Retina (tissue), 1 donor: ENCODE results near the gene SPDEF.

ENCODE experiments used
- DNase-seq: peaks from one replicate; pipeline ENCODE4 v3.0.0-alpha.2; 2016

SPDEF gene

GRCh38 chr6:34526241-34526972 is 29.7 kb downstream of the SPDEF start:
- DNase-seq = peak; percentile 42

GRCh38 chr6:34525431-34526175 is 30.5 kb downstream of the SPDEF start:
- peak; percentile 65 for DNase-seq

- no peak for DNase-seq
Measured at GRCh38 chr6:34524971-34525370, 31.2 kb downstream of the SPDEF start.

- no peak for DNase-seq
Measured at GRCh38 chr6:34524499-34524898, 31.6 kb downstream of the SPDEF start.

- no peak for DNase-seq
Measured at GRCh38 chr6:34523441-34524206, 32.5 kb downstream of the SPDEF start.

GRCh38 chr6:34522761-34523160 is 33.4 kb downstream of the SPDEF start:
- no peak for DNase-seq

GRCh38 chr6:34521463-34522285 is 34.5 kb downstream of the SPDEF start:
- DNase-seq = no peak

- no peak for DNase-seq
Measured at GRCh38 chr6:34520645-34521462, 35.3 kb downstream of the SPDEF start.

GRCh38 chr6:34519971-34520644 is 36.0 kb downstream of the SPDEF start:
- DNase-seq = no peak

- no peak for DNase-seq
Measured at GRCh38 chr6:34518669-34519365, 37.3 kb downstream of the SPDEF start.

- DNase-seq = no peak
Measured at GRCh38 chr6:34517966-34518365, 38.2 kb downstream of the SPDEF start.

GRCh38 chr6:34517461-34517881 is 38.7 kb downstream of the SPDEF start:
- no peak for DNase-seq

GRCh38 chr6:34516391-34517324 is 39.5 kb downstream of the SPDEF start:
- DNase-seq = no peak

- DNase-seq = no peak
Measured at GRCh38 chr6:34515473-34516387, 40.4 kb downstream of the SPDEF start.

- peak; percentile 86 for DNase-seq
Measured at GRCh38 chr6:34514593-34515472, 41.3 kb downstream of the SPDEF start.

GRCh38 chr6:34514112-34514511 is 42.0 kb downstream of the SPDEF start:
- DNase-seq = no peak

- DNase-seq = peak; percentile 61
Measured at GRCh38 chr6:34513646-34514045, 42.5 kb downstream of the SPDEF start.
